ENCODE data around the gene DGUOK.

GRCh38 chr2:73910873-73911547, 15.7 kb upstream of the DGUOK start:
- TF ChIP-seq, protein P1, sequence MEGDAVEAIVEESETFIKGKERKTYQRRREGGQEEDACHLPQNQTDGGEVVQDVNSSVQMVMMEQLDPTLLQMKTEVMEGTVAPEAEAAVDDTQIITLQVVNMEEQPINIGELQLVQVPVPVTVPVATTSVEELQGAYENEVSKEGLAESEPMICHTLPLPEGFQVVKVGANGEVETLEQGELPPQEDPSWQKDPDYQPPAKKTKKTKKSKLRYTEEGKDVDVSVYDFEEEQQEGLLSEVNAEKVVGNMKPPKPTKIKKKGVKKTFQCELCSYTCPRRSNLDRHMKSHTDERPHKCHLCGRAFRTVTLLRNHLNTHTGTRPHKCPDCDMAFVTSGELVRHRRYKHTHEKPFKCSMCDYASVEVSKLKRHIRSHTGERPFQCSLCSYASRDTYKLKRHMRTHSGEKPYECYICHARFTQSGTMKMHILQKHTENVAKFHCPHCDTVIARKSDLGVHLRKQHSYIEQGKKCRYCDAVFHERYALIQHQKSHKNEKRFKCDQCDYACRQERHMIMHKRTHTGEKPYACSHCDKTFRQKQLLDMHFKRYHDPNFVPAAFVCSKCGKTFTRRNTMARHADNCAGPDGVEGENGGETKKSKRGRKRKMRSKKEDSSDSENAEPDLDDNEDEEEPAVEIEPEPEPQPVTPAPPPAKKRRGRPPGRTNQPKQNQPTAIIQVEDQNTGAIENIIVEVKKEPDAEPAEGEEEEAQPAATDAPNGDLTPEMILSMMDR (IDR thresholded peaks at IDR 0.05; ENCODE audit: low read depth, low read length, missing input control) = no peak
- TF ChIP-seq REST (IDR thresholded peaks at IDR 0.05) = no peak
- TF ChIP-seq YY1 (IDR thresholded peaks at IDR 0.05) = no peak
- no peak for TF ChIP-seq SP1 (IDR thresholded peaks at IDR 0.05)
- TF ChIP-seq TAF1 (conservative IDR thresholded peaks at IDR 0.05) = no peak
- no peak for TF ChIP-seq HNF4A (conservative IDR thresholded peaks at IDR 0.05)
- no peak for TF ChIP-seq FOXA1 (IDR thresholded peaks at IDR 0.05)
- no peak for TF ChIP-seq EGR1 (IDR thresholded peaks at IDR 0.05; ENCODE audit: low read depth in 2 of 2)
- TF ChIP-seq ZBTB33 (IDR thresholded peaks at IDR 0.05) = no peak
- TF ChIP-seq ATF3 (IDR thresholded peaks at IDR 0.05) = no peak

Data from liver (tissue), 3 donors.